GM19467 (cell line): Measurements from ENCODE around the gene C1orf115.
A peak's percentile ranks its signal among the peaks of the same experiment; 100 is the strongest.
"Not testable (repeated sequence)": the region's sequence is repeated elsewhere in the genome, so short reads cannot be mapped to it uniquely, and the experiment has no call there.

ENCODE experiments used
- ATAC-seq: cut with Tn5 transposase; IDR thresholded peaks from one replicate; pipeline ENCODE4 v1.9.1; 2021; ENCODE audit warnings: mild to moderate bottlenecking, moderate library complexity; ENCODE audit not compliant: unreplicated experiment

C1orf115 gene

GRCh38 chr1:220692436-220693228 lies 2.5 kb downstream of the C1orf115 start:
- no peak for ATAC-seq

- ATAC-seq, result no peak
Observed at GRCh38 chr1:220694866-220695382, 4.8 kb downstream of the C1orf115 start.

GRCh38 chr1:220695426-220695825 lies 5.3 kb downstream of the C1orf115 start:
- ATAC-seq, result no peak

GRCh38 chr1:220696226-220696862 lies 6.2 kb downstream of the C1orf115 start:
- no peak for ATAC-seq

GRCh38 chr1:220696863-220697231 lies 6.7 kb downstream of the C1orf115 start:
- no peak for ATAC-seq

GRCh38 chr1:220697326-220697725 lies 7.2 kb downstream of the C1orf115 start:
- ATAC-seq, result no peak

GRCh38 chr1:220698607-220699016 lies 8.4 kb downstream of the C1orf115 start:
- ATAC-seq, result no peak

GRCh38 chr1:220699044-220699443 lies 8.9 kb downstream of the C1orf115 start:
- no peak for ATAC-seq

- no peak for ATAC-seq
Observed at GRCh38 chr1:220700556-220701179, 10.5 kb downstream of the C1orf115 start.

- ATAC-seq, result no peak
Observed at GRCh38 chr1:220701974-220702373, 11.8 kb downstream of the C1orf115 start.

- no peak for ATAC-seq
Observed at GRCh38 chr1:220702733-220703270, 12.6 kb downstream of the C1orf115 start.

GRCh38 chr1:220703305-220703704 lies 13.1 kb downstream of the C1orf115 start:
- ATAC-seq, result no peak

GRCh38 chr1:220705782-220706181 lies 15.6 kb downstream of the C1orf115 start:
- ATAC-seq, result no peak

GRCh38 chr1:220706480-220706879 lies 16.3 kb downstream of the C1orf115 start:
- ATAC-seq, result no peak

- ATAC-seq, result no peak
Observed at GRCh38 chr1:220707160-220707559, 17.0 kb downstream of the C1orf115 start.

- ATAC-seq, result no peak
Observed at GRCh38 chr1:220708244-220708643, 18.1 kb downstream of the C1orf115 start.

- no peak for ATAC-seq
Observed at GRCh38 chr1:220708936-220709801, 19.0 kb downstream of the C1orf115 start.

GRCh38 chr1:220710333-220710732 lies 20.2 kb downstream of the C1orf115 start:
- ATAC-seq, result no peak

GRCh38 chr1:220711056-220711809 lies 21.1 kb downstream of the C1orf115 start:
- peak; percentile 81 for ATAC-seq

- not testable (repeated sequence) for ATAC-seq
Observed at GRCh38 chr1:220715986-220716385, 25.8 kb downstream of the C1orf115 start.
